Activated T-cell treated with anti-CD3 and anti-CD28 coated beads for 24 hours (primary cell): ENCODE measurements around the gene AMZ1.

Source experiments
- DNase-seq: peaks from one replicate; pipeline ENCODE4 v3.0.0-alpha.2; 2020; ENCODE audit warnings: low read depth

The AMZ1 gene, protein sequence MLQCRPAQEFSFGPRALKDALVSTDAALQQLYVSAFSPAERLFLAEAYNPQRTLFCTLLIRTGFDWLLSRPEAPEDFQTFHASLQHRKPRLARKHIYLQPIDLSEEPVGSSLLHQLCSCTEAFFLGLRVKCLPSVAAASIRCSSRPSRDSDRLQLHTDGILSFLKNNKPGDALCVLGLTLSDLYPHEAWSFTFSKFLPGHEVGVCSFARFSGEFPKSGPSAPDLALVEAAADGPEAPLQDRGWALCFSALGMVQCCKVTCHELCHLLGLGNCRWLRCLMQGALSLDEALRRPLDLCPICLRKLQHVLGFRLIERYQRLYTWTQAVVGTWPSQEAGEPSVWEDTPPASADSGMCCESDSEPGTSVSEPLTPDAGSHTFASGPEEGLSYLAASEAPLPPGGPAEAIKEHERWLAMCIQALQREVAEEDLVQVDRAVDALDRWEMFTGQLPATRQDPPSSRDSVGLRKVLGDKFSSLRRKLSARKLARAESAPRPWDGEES

GRCh38 chr7:2687881-2688318 lies at the start of gene AMZ1:
Gene AMZ1, plus strand, starts transcription at chr7:2688202. Its CDS starts 12,250 bp downstream, at chr7:2700452.
- DNase-seq: no peak

GRCh38 chr7:2638224-2638991 lies 49.6 kb upstream of the AMZ1 start:
- no peak for DNase-seq

DNA sequence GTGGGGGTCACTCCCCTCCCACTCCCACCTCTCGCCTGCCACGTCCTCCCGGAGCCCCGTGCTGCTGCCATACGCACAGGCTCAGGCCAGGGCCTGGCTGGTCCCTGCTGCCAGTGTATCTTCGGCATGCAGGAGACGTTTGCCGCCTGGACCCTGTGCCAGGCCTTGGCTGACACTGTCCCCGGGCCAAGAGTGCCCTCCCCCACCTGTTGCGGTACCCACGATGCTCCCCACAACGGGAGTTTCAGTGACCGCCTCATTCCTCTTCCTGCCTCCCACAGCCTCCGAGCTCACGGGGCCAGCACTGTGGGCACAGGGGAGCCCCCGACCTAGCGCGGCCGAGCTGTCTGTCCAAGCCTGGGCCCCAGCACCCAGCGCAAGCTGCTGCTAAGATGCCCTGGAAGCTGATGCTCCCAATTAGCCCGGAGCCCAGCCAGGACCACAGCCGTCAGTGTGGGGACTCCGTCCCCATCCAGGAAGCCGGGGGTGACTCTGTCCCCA lies 48.8 kb upstream of the AMZ1 start:
- DNase-seq: no peak

DNA sequence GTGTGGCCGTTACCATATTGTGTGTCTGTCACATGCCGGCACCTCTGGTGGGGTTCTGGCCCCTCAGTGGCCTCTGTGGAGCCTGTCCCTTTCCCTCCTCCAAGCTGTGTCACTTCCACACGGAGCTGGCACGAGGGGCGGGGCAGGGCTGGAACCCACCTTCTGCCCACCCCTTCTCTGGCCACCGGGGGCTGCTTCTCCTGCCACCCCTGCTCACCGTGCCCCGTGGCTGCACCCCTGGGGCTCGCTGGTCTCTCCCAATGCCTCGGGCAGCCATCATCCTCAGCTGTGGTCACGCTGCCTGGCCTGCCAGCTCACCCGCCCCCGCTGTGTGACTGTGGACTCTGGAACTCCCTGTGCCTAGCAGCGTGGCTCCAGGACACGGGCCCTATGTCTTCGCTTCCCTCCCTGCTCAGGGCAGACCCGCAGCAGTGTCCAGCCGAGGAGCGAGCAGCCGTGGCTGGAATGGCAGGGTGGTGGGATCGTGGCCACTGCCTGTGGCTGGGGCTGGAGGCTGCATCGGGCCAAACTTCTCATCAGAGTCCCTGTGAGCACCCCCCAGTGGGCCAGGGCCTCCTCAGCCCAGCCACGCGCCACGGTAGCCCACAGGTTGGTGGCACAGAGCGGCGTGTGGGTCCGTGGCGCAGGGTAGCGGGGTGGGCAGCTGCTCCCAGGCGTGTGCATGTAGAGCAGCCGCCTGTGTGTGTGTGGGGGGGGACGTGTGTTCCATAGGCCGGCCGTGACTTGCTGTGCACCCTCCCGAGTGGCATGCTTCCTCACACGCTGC lies 48.1 kb upstream of the AMZ1 start:
- DNase-seq: no peak

- no peak for DNase-seq
Observed at GRCh38 chr7:2640482-2640830, 47.5 kb upstream of the AMZ1 start.

- DNase-seq: no peak
Observed at GRCh38 chr7:2640846-2641316, 47.1 kb upstream of the AMZ1 start.

DNA sequence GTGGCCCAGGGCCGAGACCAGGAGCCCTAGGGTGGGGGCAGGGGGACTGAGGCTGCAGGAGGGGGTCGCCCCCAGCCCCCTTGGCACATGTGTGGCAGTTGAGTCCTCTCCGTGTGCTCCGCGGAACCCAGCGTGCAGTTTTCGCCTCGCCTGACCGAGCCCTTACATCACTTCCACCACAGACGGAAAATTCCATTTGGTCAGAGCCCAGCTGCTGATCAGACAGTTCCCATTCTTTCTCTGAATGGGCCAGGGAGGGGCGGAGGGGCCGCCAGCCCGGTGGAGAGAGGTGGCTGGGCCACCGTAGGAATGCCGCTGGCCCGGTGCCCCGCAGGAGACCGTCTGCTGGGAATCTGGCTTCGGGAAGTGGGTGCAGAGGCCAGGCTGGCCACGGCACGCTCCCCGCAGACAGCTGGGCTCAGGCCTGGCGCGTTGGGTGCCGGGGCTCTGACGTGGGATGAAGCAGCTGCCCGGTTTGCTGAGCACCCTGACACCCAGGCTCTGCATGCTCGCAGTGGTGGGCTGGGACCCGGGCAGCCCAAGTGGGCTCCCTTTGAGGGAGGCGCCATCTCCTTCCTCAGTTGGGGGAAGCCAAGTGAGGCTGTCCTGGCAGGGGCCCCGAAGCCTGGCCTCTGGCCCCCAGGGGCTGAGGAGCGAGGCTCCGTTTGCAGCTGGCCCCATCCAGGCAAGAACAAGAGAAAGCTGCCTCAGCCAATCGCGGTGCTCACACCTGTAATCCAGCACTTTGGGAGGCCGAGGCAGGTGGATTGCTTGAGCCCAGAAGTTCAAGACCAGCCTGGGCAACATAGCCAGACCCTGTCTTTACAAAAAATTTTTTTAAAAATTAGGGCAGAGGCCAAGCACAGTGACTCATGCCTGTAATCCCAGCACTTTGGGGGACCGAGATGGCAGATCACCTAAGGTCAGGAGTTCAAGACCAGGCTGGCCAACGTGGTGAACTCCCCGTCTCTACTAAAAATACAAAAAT lies 46.3 kb upstream of the AMZ1 start:
- no peak for DNase-seq

GRCh38 chr7:2643386-2644219 lies 44.4 kb upstream of the AMZ1 start:
- no peak for DNase-seq

- no peak for DNase-seq
Observed at GRCh38 chr7:2644220-2644561, 43.8 kb upstream of the AMZ1 start.

DNA sequence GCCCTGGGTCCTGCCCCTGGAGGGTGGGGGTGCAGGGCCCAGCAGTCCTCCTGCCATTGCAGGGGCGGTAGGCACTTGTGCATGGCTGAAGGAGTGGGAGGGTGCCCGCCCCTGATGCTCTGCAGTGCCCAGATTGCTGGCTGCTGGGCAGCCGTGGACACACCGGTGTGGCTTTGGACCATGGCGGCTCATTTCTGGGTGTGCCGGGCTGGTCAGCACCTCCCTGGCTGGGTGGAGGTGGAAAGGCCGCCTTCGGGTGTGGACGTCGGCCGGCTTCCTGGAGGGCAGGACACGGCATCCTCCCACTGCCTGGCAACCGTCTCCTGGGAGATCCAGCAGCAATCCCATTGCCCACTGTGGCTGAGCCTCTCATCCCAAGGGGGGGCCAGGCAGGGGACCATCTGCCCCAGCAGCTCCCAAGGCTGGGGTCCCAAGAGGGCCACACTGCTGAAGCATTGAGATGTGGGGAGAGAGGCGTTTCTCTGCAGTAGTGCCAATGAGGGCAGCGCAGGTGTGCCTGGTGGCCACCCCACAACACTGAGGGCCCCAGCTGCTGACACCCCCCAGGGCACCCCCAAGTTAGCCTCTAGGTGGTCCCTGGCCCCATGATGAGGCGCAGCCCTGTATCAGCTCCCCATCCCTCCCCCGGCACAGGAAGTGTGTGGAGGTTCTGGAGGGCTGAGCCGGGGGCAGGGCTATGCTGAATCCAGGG lies 43.3 kb upstream of the AMZ1 start:
- DNase-seq: no peak

DNA sequence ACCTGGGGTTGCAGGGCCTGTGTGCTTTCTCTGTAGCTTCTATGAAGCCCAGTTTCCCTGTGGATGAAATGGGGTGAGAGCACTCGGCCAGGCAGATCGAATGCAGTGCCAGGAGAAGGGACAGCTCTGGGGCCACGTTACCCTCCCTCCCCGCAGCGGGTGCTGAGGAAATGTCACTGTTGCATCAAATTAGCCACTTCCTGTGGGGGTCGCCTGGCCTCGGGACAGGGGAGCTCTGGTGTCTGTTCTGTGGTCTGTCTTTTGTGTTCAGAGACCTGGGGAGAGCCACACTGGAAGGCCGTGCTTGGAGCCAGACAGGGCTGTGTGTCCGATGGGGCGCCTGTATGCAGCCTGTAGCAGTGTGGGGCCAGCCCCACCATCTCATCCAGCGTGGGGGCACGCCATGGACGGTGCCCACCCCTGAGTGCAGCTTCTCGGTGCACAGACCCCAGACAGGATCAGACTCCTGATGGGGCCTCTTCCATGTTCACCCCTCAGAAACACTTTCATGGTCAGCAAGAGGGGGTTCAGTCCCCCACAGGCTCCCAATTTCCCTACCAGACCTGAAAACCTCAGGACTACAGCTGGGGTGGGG lies 42.6 kb upstream of the AMZ1 start:
- peak; percentile 15 for DNase-seq

GRCh38 chr7:2646336-2646679 lies 41.7 kb upstream of the AMZ1 start:
- no peak for DNase-seq

DNA sequence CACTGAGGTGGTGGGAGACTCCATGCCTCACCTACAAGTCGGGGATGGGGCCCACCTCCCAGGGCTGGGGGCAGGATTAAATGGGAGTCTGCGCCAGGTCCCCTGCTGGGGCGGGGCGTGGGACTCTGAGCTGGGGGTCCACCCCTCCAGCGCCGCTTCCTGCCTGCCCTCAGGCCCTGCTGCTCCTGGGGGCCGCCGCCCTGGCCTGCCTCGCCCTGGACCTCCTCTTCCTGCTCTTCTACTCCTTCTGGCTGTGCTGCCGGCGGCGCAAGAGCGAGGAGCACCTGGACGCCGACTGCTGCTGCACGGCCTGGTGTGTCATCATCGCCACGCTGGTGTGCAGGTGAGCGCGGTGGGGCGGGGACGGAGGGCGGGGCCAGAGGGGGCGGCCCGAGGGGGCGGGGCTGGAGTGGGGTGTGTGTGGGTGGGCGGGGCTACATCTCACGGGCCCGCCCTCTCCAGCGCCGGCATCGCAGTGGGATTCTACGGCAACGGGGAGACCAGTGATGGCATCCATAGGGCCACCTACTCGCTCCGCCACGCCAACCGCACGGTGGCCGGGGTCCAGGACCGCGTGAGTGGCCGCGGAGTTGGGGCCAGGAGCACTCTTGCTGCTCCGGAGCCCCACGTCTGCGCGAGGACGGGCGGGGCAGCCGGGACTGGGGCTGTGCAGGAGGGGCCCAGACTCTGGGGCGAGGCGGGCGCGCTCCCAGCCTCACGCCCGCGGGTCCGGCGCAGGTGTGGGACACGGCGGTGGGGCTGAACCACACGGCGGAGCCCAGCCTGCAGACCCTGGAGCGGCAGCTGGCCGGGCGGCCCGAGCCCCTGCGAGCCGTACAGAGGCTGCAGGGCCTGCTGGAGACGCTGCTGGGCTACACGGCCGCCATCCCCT lies 41.1 kb upstream of the AMZ1 start:
- DNase-seq: no peak

DNA sequence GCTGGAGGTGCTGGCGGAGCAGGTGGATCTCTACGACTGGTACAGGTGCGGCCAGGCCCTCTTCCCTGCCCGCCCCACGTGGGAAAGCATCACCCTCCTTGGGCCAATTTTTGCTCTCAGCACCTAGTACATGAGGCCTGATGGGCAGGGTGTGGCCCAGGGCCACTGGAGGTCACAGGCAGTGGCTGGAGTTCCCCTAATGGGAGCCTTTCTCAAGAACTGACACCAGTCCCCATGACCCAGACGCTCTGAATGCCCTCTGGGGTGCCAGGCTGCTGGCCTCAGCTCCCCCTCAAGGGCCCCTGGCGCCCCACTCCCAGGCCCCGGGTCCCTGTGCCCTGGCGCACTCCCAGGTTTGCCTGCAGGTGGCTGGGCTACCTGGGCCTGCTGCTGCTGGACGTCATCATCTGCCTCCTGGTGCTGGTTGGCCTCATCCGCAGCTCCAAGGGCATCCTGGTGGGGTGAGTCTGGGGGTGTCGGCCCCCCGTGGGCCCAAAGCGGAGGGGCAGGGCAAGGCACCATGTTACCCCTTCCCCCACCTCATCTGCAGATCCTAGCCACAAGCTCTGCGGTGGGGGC lies 40.3 kb upstream of the AMZ1 start:
- no peak for DNase-seq

- DNase-seq: no peak
Observed at GRCh38 chr7:2649139-2649838, 38.7 kb upstream of the AMZ1 start.

- DNase-seq: no peak
Observed at GRCh38 chr7:2649991-2650390, 38.0 kb upstream of the AMZ1 start.

DNA sequence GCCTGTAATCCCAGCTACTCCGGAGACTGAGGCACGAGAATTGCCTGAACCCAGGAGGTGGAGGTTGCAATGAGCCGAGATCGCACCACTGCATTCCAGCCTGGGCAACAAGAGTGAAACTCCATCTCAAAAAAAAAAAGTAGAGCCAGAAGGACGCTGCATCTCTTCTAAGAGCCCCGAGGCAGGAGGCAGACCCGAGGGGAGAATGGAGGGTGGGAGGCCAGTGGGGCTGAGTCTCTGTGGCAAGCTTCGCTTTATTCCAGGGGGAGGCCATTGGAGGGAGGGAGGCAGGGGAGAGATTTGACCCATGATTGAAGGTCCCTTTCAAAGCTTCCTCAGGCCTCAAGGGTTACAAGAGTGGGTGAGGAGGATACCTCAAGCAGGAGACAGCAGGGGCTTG lies 37.6 kb upstream of the AMZ1 start:
- no peak for DNase-seq
